Endothelial cell of umbilical vein (primary cell): ENCODE results near the gene EML1. TPM values are rescaled to one million over a fixed set of nuclear protein-coding genes. Genes with fewer than 3 reads are reported as not detected.

Experiments used
- BruUV-seq: library from RNA; stranded (reverse); fragments of 400-500 nt; replicated peaks from 2 replicates; lab custom pipeline; 2021; lab: Mats Ljungman, UMichigan
- CTCF ChIA-PET: fragments of 300-600, 350-600 bp; sonication (Branson Sonifier 250); formaldehyde crosslinking; loops from one replicate; lab custom pipeline; 2021; ENCODE audit warnings: antibody characterized with exemption, inconsistent platforms; lab: Charles Lee
- POLR2A ChIA-PET: fragments of 300-600, 350-600 bp; sonication (Branson Sonifier 250); formaldehyde crosslinking; loops from one replicate; lab custom pipeline; 2021; ENCODE audit warnings: antibody characterized with exemption, inconsistent platforms; lab: Charles Lee
- DNase-seq: peaks from one replicate; pipeline ENCODE4 v3.0.0-alpha.2; 2011; ENCODE audit warnings: low read depth, low spot score
- FAIRE-seq: peaks from 2 replicates; lab custom pipeline; 2011; peaks lifted over from hg19 to GRCh38; lab: Jason Lieb, UNC
- H2AFZ ChIP-seq: 2 replicates; pipeline ENCODE4 v1.6.0; 2012; ENCODE audit warnings: low read depth, low read length, control low read depth, inconsistent platforms
- H3K27ac ChIP-seq: 2 replicates; pipeline ENCODE4 v1.5.1; 2011; ENCODE audit warnings: low read depth, mild to moderate bottlenecking, control low read depth, low read length, moderate library complexity; ENCODE audit not compliant: insufficient read depth
- H3K27me3 ChIP-seq, 2 experiments: 2 replicates each; pipeline versions ENCODE4 v1.6.0 to v1.6.1; 2011; ENCODE audit warnings: low read length in 2 of 2, mixed read lengths in 1 of 2; ENCODE audit not compliant: control insufficient read depth in 2 of 2, insufficient read depth in 2 of 2
- H3K36me3 ChIP-seq, 2 experiments: 2 replicates in 1 of 2; 3 replicates in 1 of 2; pipeline ENCODE4 v1.5.1; 2011; ENCODE audit warnings: low read length in 2 of 2, mild to moderate bottlenecking in 1 of 2, moderate library complexity in 1 of 2; ENCODE audit not compliant: control insufficient read depth in 2 of 2, insufficient read depth in 2 of 2; ENCODE audit errors: extremely low read depth in 1 of 2
- H3K4me1 ChIP-seq: 3 replicates; pipeline ENCODE4 v1.5.1; 2011; ENCODE audit warnings: mild to moderate bottlenecking, low read length; ENCODE audit not compliant: control insufficient read depth, insufficient read depth; ENCODE audit errors: extremely low read depth
- H3K4me2 ChIP-seq: 2 replicates; pipeline ENCODE4 v1.6.1; 2011; ENCODE audit warnings: low read length, control low read depth, mixed read lengths; ENCODE audit not compliant: insufficient read depth
- H3K4me3 ChIP-seq, 3 experiments: fragments of 200-600 bp in 1 of 3; sonication (generic), shearing (Covaris generic) in 1 of 3; replicated peaks in 1 of 3; 2 replicates each; pipeline ENCODE4 v1.5.1; 2011 to 2016; ENCODE audit warnings: control low read depth in 3 of 3, low read length in 3 of 3, mild to moderate bottlenecking in 2 of 3, inconsistent platforms in 1 of 3, low read depth in 1 of 3, moderate library complexity in 1 of 3; ENCODE audit not compliant: insufficient read depth in 1 of 3
- H3K79me2 ChIP-seq: 2 replicates; pipeline ENCODE4 v1.6.0; 2012; ENCODE audit warnings: low read length, inconsistent platforms; ENCODE audit not compliant: control insufficient read depth, insufficient read depth
- H3K9ac ChIP-seq: replicated peaks from 2 replicates; pipeline ENCODE3; 2011; ENCODE audit warnings: low read length, control low read depth; ENCODE audit not compliant: insufficient read depth; ENCODE audit errors: extremely low read depth
- H3K9me1 ChIP-seq: replicated peaks from 3 replicates; pipeline ENCODE4 v1.6.0; 2011; ENCODE audit warnings: mild to moderate bottlenecking, low read length; ENCODE audit not compliant: control insufficient read depth, insufficient read depth; ENCODE audit errors: extremely low read depth
- H3K9me3 ChIP-seq: replicated peaks from 2 replicates; pipeline ENCODE4 v1.5.1; 2012; ENCODE audit warnings: low read length, inconsistent platforms; ENCODE audit not compliant: control insufficient read depth, insufficient read depth
- H4K20me1 ChIP-seq: replicated peaks from 2 replicates; pipeline ENCODE3; 2011; ENCODE audit warnings: mild to moderate bottlenecking, low read length; ENCODE audit not compliant: control insufficient read depth, insufficient read depth; ENCODE audit errors: extremely low read depth
- CTCF ChIP-seq, 2 donors: IDR thresholded peaks; 1 replicate in 1 of 2; 2 replicates in 1 of 2; pipeline ENCODE4 v1.5.1; 2011; ENCODE audit warnings: low read length in 2 of 2, mild to moderate bottlenecking in 2 of 2, moderate library complexity in 2 of 2, control low read depth in 1 of 2, inconsistent platforms in 1 of 2, low read depth in 1 of 2; ENCODE audit not compliant: insufficient read depth in 1 of 2; ENCODE audit errors: extremely low read depth in 1 of 2
- FOS ChIP-seq: IDR thresholded peaks from 2 replicates; pipeline ENCODE4 v1.6.1; 2011; ENCODE audit warnings: mild to moderate bottlenecking, low read length, moderate library complexity, borderline replicate concordance; ENCODE audit not compliant: insufficient read depth
- GATA2 ChIP-seq: IDR thresholded peaks from 2 replicates; pipeline ENCODE4 v1.7.0; 2011; ENCODE audit warnings: low read depth, mild to moderate bottlenecking, moderate library complexity, mixed read lengths, low read length; ENCODE audit not compliant: insufficient read length, insufficient read depth
- MYC ChIP-seq: IDR thresholded peaks from one replicate; pipeline ENCODE4 v1.6.1; 2011; ENCODE audit warnings: mild to moderate bottlenecking, low read depth, low read length
- POLR2A ChIP-seq: IDR thresholded peaks from 2 replicates; pipeline ENCODE4 v1.6.1; 2012; ENCODE audit warnings: low read depth, mild to moderate bottlenecking, control low read depth, low read length
- POLR2AphosphoS5 ChIP-seq: IDR thresholded peaks from 2 replicates; pipeline ENCODE4 v1.6.1; 2012; ENCODE audit warnings: low read depth, mild to moderate bottlenecking, control low read depth, low read length, moderate library complexity; ENCODE audit not compliant: insufficient read depth
- dilution Hi-C: fragments of 300-500 bp; cut with MboI; formaldehyde crosslinking; loops from one replicate; pipeline ENCODE4 v1.15.0; 2019; ENCODE audit warnings: low sequenced_read_pairs; ENCODE audit not compliant: extremely low pct_ligation_motif_present
- intact Hi-C: fragments of 100-400 bp; cut with micrococcal nuclease; formaldehyde crosslinking; loops from one replicate; pipeline ENCODE4 v1.10.0; 2022
- polyA plus RNA-seq, 4 experiments: library from polyadenylated mRNA; depleted of rRNA in 3 of 4; stranded (reverse) in 3 of 4; unstranded in 1 of 4; fragments of >200 nt; gene quantifications; 2 replicates each; pipeline versions ENCODE4 v1.2.1 to v1.2.3, GENCODE V29; 2011 to 2012; ENCODE audit warnings: missing spikeins in 1 of 4
- total RNA-seq: library from RNA; stranded (reverse); gene quantifications from 2 replicates; pipeline ENCODE4 v1.2.3, GENCODE V29; 2021
- TF ChIP-seq, protein P1 (sequence below): IDR thresholded peaks from 2 replicates; pipeline ENCODE4 v1.6.1; 2011; ENCODE audit not compliant: insufficient read depth, insufficient read length

EML1 gene
- total and polyA plus RNA-seq, 2 donors (not counting 3 experiments of a cell fraction or from before 2014, with no cell fraction given) = 22.9 to 33.0 TPM

DNA sequence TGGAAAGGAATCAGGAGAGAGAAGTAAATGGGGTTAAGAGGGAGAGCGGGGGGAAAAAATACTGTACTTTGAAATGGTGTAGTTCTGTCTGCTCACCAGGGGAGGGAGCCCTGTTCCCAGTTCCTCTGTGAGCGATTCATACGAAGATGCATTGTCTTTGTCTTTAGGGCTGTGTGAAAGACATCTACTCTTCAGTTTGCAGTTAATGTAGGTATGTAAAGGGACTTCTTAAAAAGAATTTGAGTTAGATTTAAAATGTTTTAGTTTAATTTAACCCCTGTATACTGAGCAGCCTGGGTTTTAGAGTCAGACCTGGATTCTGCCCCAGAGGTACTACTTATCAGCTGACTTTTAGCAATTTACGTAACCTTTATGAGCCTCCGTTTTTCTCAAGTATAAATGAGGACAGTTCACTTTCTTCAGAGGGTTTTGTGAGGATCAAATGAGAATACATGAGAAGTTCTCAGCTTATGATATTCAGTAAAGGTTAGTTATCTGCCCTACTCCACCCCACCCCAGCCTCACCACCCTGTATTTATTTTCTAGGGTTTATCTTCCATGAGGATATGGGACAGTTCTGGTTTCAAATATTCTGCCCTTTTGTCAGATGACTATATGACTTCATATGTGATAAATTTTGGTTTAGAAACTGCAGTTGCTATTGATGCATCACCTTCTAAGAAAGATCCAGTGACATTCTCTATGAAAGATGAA, 189.5 kb downstream of the EML1 start:
- Histone ChIP-seq H3K9me3 (no peaks in the 10 kb centered on the region), H4K20me1 (no peaks in the 10 kb centered on the region)

More for the DNA sequence above, 189.5 kb downstream of the EML1 start:
- intact Hi-C loops = loop anchor here (1.0 to 2.0 kb wide), 6 partner anchors 10 to 394 kb away; partner anchors contain the start of gene WDR25
- DNase-seq (peak; percentile 73), FAIRE-seq (peak; percentile 76)
- Histone ChIP-seq H3K4me3 (no peak overlapping the region), H3K79me2 (peaks cover 12% of the 10 kb centered on the region), H2AFZ (no peak overlapping the region), H3K9me1 (no peaks in the 10 kb centered on the region), H3K4me2 (no peak overlapping the region), H3K27me3 (no peaks in the 10 kb centered on the region), H3K9ac (no peak overlapping the region), H3K4me1 (peaks cover 6% of the 10 kb centered on the region), H3K27ac (no peak overlapping the region), H3K36me3 (no peaks in the 10 kb centered on the region)
- dilution Hi-C loops = no loop called here
- BruUV-seq = no TSS peak
- TF ChIP-seq POLR2A = no peak
- no peak for TF ChIP-seq GATA2
- TF ChIP-seq, protein P1, sequence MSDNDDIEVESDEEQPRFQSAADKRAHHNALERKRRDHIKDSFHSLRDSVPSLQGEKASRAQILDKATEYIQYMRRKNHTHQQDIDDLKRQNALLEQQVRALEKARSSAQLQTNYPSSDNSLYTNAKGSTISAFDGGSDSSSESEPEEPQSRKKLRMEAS = no peak
- TF ChIP-seq POLR2AphosphoS5 = no peak
- TF ChIP-seq CTCF (IDR thresholded peaks at IDR 0.05; ENCODE audit: extremely low read depth in 1 of 2, insufficient read depth in 1 of 2, low read depth in 1 of 2, low read length in 2 of 2) = peak; percentile 75 to 82
- no peak for TF ChIP-seq MYC
- no peak for TF ChIP-seq FOS
- ChIA-PET POLR2A (interaction anchor here (0.7 kb wide), 1 partner anchor 12 kb away, joined by 3 read pairs; no protein-coding TSS in a partner anchor), CTCF (interaction anchor here (0.6 to 5.0 kb wide), 22 partner anchors 10 to 296 kb away, joined by 3 to 150 read pairs (median 5); no protein-coding TSS in a partner anchor)
